ENCODE results near the gene RFT1.

The RFT1 gene

DNA sequence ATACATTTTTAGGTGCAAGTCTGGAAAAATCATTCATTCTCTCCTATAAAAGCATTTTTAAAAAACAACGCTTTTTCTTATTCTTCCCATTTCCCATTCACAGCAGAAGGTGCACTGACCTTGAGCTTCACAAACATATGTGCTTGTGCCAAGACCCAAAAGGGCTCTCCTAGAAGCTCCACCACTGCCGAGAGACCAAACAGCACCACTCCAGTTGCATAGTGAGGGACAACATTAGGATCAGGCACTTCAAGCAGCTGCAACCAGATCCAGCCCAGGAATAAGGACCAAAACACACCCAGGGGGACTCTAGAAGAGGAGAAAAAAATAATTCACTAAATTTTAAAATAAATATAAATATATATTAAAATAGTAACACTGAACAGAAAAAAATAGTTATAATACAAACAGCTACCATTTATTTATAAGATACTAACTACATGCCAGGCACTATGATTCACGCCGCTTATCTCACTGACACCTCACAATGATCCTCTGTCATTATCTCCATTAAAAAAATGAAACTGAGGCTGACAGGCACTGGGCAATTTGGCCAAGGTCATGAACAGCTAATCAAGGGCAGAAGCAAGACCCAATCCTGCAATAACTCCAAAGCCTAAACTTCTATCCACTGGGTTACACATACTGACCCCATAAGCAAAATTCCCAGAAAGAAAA, 7.8 kb downstream of the RFT1 start:
- no peaks in the 10 kb centered on the region for H3F3A ChIP-seq (ENCODE audit: control insufficient read depth, insufficient read depth)
- no peaks in the 10 kb centered on the region for H3K4me1 ChIP-seq (ENCODE audit: control insufficient read depth, low read length)
- H3K9me2 ChIP-seq (replicated peaks; ENCODE audit: control insufficient read depth, low read length): no peaks in the 10 kb centered on the region
- no peaks in the 10 kb centered on the region for H3K9me3 ChIP-seq (ENCODE audit: control insufficient read depth, insufficient read depth, low read length)
- no peak overlapping the region for H3K4me3 ChIP-seq (ENCODE audit: low read length)
- no peaks in the 10 kb centered on the region for H4K20me1 ChIP-seq (ENCODE audit: control insufficient read depth, insufficient read depth, low read depth, low read length)
- no peak for TF ChIP-seq EZH2phosphoT487 (IDR thresholded peaks at IDR 0.05; ENCODE audit: borderline replicate concordance, low read length)
- TF ChIP-seq, protein P1, sequence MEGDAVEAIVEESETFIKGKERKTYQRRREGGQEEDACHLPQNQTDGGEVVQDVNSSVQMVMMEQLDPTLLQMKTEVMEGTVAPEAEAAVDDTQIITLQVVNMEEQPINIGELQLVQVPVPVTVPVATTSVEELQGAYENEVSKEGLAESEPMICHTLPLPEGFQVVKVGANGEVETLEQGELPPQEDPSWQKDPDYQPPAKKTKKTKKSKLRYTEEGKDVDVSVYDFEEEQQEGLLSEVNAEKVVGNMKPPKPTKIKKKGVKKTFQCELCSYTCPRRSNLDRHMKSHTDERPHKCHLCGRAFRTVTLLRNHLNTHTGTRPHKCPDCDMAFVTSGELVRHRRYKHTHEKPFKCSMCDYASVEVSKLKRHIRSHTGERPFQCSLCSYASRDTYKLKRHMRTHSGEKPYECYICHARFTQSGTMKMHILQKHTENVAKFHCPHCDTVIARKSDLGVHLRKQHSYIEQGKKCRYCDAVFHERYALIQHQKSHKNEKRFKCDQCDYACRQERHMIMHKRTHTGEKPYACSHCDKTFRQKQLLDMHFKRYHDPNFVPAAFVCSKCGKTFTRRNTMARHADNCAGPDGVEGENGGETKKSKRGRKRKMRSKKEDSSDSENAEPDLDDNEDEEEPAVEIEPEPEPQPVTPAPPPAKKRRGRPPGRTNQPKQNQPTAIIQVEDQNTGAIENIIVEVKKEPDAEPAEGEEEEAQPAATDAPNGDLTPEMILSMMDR (IDR thresholded peaks at IDR 0.05; ENCODE audit: low read depth, low read length, poor library complexity, severe bottlenecking): no peak
- H3K4me2 ChIP-seq (ENCODE audit: low read length): no peak overlapping the region
- H3K27ac ChIP-seq (ENCODE audit: low read depth, low read length): no peak overlapping the region
- H3K36me3 ChIP-seq (ENCODE audit: control insufficient read depth, low read length): peaks cover 92% of the 10 kb centered on the region
- H3K79me2 ChIP-seq (ENCODE audit: control insufficient read depth, low read length): peaks cover 8% of the 10 kb centered on the region; the same call in 1 of the 2 replicates
- no peaks in the 10 kb centered on the region for H3K27me3 ChIP-seq (ENCODE audit: control insufficient read depth, low read length)

DNA sequence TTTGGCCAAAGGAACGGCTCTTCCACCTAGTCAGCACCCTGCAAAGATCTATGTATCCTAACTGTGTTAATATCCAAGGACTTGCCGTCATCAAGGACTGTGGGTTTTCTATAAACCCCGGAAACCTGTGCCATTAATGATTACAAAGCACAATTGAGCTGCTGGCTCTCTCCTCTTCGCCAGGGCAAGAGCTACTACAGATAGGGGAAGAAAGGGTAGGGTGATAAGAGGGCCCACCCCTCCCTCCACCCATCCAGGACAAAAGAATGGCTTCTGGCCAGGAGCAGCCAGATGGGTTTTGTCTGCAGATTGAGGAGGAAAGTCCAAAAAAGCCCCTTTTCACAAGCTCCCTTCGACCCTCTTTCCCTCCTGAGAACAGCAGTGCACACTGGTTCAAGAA, 9.9 kb downstream of the RFT1 start:
- Histone ChIP-seq H3K36me3 (ENCODE audit: control insufficient read depth, low read length) (peaks cover 82% of the 10 kb centered on the region), H3K4me3 (ENCODE audit: low read length) (no peak overlapping the region), H4K20me1 (ENCODE audit: control insufficient read depth, insufficient read depth, low read depth, low read length) (no peaks in the 10 kb centered on the region), H3K79me2 (ENCODE audit: control insufficient read depth, low read length) (no peaks in the 10 kb centered on the region), H3K9me2 (replicated peaks; ENCODE audit: control insufficient read depth, low read length) (no peaks in the 10 kb centered on the region), H3K4me1 (ENCODE audit: control insufficient read depth, low read length) (no peaks in the 10 kb centered on the region), H3F3A (ENCODE audit: control insufficient read depth, insufficient read depth) (peaks cover 7% of the 10 kb centered on the region; the same call in 1 of the 2 replicates), H3K27me3 (ENCODE audit: control insufficient read depth, low read length) (no peaks in the 10 kb centered on the region), H3K27ac (ENCODE audit: low read depth, low read length) (no peak overlapping the region), H3K4me2 (ENCODE audit: low read length) (no peak overlapping the region), H3K9me3 (ENCODE audit: control insufficient read depth, insufficient read depth, low read length) (no peaks in the 10 kb centered on the region)
- no peak for TF ChIP-seq EZH2phosphoT487 (IDR thresholded peaks at IDR 0.05; ENCODE audit: borderline replicate concordance, low read length)
- TF ChIP-seq, protein P1 (IDR thresholded peaks at IDR 0.05; ENCODE audit: low read depth, low read length, poor library complexity, severe bottlenecking): no peak

DNA sequence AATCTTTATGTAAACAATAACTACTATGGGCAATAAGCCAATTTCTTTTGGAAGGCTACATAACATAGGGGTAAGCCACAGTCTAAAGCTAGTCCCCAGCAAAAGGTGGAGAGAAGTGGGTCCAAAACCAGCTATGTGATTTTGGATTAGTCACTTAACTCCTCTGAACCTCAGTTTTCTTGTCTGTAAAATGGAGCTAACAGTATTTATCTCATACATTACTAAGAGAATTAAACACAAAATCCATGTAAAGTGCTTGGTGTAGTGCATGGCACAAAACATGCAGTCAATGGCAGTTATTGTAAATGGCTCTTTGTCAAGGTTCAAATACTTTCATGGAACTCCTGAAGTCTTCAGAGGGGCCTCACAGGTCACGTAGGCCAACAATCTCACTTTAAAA, 13.3 kb downstream of the RFT1 start:
- Histone ChIP-seq H3K27ac (ENCODE audit: low read depth, low read length) (no peak overlapping the region), H3K9me2 (replicated peaks; ENCODE audit: control insufficient read depth, low read length) (no peaks in the 10 kb centered on the region), H3K4me2 (ENCODE audit: low read length) (no peak overlapping the region), H3K79me2 (ENCODE audit: control insufficient read depth, low read length) (no peaks in the 10 kb centered on the region), H3K36me3 (ENCODE audit: control insufficient read depth, low read length) (peaks cover 74% of the 10 kb centered on the region), H4K20me1 (ENCODE audit: control insufficient read depth, insufficient read depth, low read depth, low read length) (no peaks in the 10 kb centered on the region), H3K27me3 (ENCODE audit: control insufficient read depth, low read length) (no peaks in the 10 kb centered on the region), H3K4me3 (ENCODE audit: low read length) (no peak overlapping the region), H3K4me1 (ENCODE audit: control insufficient read depth, low read length) (no peaks in the 10 kb centered on the region), H3K9me3 (ENCODE audit: control insufficient read depth, insufficient read depth, low read length) (no peaks in the 10 kb centered on the region), H3F3A (ENCODE audit: control insufficient read depth, insufficient read depth) (peaks cover 10% of the 10 kb centered on the region)
- TF ChIP-seq, protein P1 (IDR thresholded peaks at IDR 0.05; ENCODE audit: low read depth, low read length, poor library complexity, severe bottlenecking): no peak
- TF ChIP-seq EZH2phosphoT487 (IDR thresholded peaks at IDR 0.05; ENCODE audit: borderline replicate concordance, low read length): no peak

Data from DOHH2 (cell line).